H9 (cell line): ENCODE results near the gene LOXHD1. TPM values are rescaled to one million over a fixed set of nuclear protein-coding genes. Genes with fewer than 3 reads are reported as not detected.

Experiments
- DNase-seq: peaks from one replicate; pipeline ENCODE4 v3.0.0-alpha.2; 2017
- H2AFZ ChIP-seq: one replicate; pipeline ENCODE4 v1.6.1; 2013; ENCODE audit warnings: mild to moderate bottlenecking, low read length, control low read depth, moderate library complexity
- H2AK5ac ChIP-seq: 2 replicates; pipeline ENCODE4 v1.6.1; 2013; ENCODE audit warnings: low read length, control low read depth, mixed read lengths; ENCODE audit not compliant: insufficient read length
- H2BK120ac ChIP-seq: one replicate; pipeline ENCODE4 v1.6.1; 2013; ENCODE audit warnings: low read depth, mild to moderate bottlenecking, low read length, control low read depth, inconsistent platforms; ENCODE audit not compliant: poor library complexity, severe bottlenecking
- H2BK12ac ChIP-seq: 2 replicates; pipeline ENCODE4 v1.6.1; 2013; ENCODE audit warnings: low read length, control low read depth, mixed read lengths, low read depth; ENCODE audit not compliant: insufficient read length
- H2BK15ac ChIP-seq: 2 replicates; pipeline ENCODE4 v1.6.1; 2013; ENCODE audit warnings: low read depth, low read length, control low read depth
- H2BK20ac ChIP-seq: one replicate; pipeline ENCODE4 v1.6.1; 2013; ENCODE audit warnings: low read depth, mild to moderate bottlenecking, low read length, control low read depth, inconsistent platforms; ENCODE audit not compliant: poor library complexity, severe bottlenecking
- H2BK5ac ChIP-seq: 2 replicates; pipeline ENCODE4 v1.6.1; 2013; ENCODE audit warnings: low read length, control low read depth, mixed read lengths; ENCODE audit not compliant: insufficient read length
- H3K14ac ChIP-seq: 2 replicates; pipeline ENCODE4 v1.6.1; 2013; ENCODE audit warnings: low read length, control low read depth; ENCODE audit not compliant: insufficient read depth
- H3K18ac ChIP-seq: 2 replicates; pipeline ENCODE4 v1.6.1; 2013; ENCODE audit warnings: low read depth, mild to moderate bottlenecking, mixed read lengths, low read length, control low read depth; ENCODE audit not compliant: insufficient read length
- H3K23ac ChIP-seq: 2 replicates; pipeline ENCODE4 v1.6.1; 2013; ENCODE audit warnings: low read length, control low read depth, mixed read lengths, low read depth; ENCODE audit not compliant: insufficient read length
- H3K23me2 ChIP-seq: 2 replicates; pipeline ENCODE4 v1.6.1; 2013; ENCODE audit warnings: low read depth, mild to moderate bottlenecking, mixed read lengths, low read length, control low read depth; ENCODE audit not compliant: insufficient read length, poor library complexity, severe bottlenecking
- H3K27ac ChIP-seq: 2 replicates; pipeline ENCODE4 v1.5.1; 2013; ENCODE audit warnings: low read length, control low read depth, mixed read lengths, low read depth; ENCODE audit not compliant: insufficient read length
- H3K27me3 ChIP-seq: 2 replicates; pipeline ENCODE4 v1.6.1; 2013; ENCODE audit warnings: low read length, control low read depth, inconsistent platforms; ENCODE audit not compliant: insufficient read depth
- H3K4ac ChIP-seq: 2 replicates; pipeline ENCODE4 v1.6.1; 2013; ENCODE audit warnings: low read depth, mild to moderate bottlenecking, control low read depth, inconsistent platforms, low read length, moderate library complexity
- H3K4me1 ChIP-seq: 2 replicates; pipeline ENCODE4 v1.6.1; 2013; ENCODE audit warnings: low read length, control low read depth, inconsistent platforms; ENCODE audit not compliant: insufficient read depth
- H3K4me2 ChIP-seq: 2 replicates; pipeline ENCODE4 v1.6.1; 2013; ENCODE audit warnings: low read length, control low read depth, mixed read lengths; ENCODE audit not compliant: insufficient read length, insufficient read depth
- H3K56ac ChIP-seq: 2 replicates; pipeline ENCODE4 v1.6.1; 2013; ENCODE audit warnings: low read depth, mild to moderate bottlenecking, mixed read lengths, low read length, control low read depth; ENCODE audit not compliant: insufficient read length
- H3K79me1 ChIP-seq: 2 replicates; pipeline ENCODE4 v1.6.1; 2013; ENCODE audit warnings: low read depth, mild to moderate bottlenecking, moderate library complexity, low read length, control low read depth, inconsistent platforms; ENCODE audit not compliant: insufficient read depth, poor library complexity, severe bottlenecking
- H3K79me2 ChIP-seq: 2 replicates; pipeline ENCODE4 v1.6.1; 2013; ENCODE audit warnings: low read length, control low read depth, inconsistent platforms; ENCODE audit not compliant: insufficient read depth
- H3K9ac ChIP-seq: 2 replicates; pipeline ENCODE4 v1.6.1; 2013; ENCODE audit warnings: low read length, control low read depth, mixed read lengths; ENCODE audit not compliant: insufficient read length; ENCODE audit errors: extremely low read depth
- H3K9me3 ChIP-seq: one replicate; pipeline ENCODE4 v1.6.1; 2013; ENCODE audit warnings: low read depth, low read length, inconsistent platforms; ENCODE audit not compliant: control insufficient read depth
- H3T11ph ChIP-seq: one replicate; pipeline ENCODE4 v1.6.1; 2013; ENCODE audit warnings: mild to moderate bottlenecking, low read length, control low read depth, inconsistent platforms
- H4K20me1 ChIP-seq: one replicate; pipeline ENCODE4 v1.6.1; 2013; ENCODE audit not compliant: control insufficient read depth, insufficient read length, insufficient read depth
- H4K5ac ChIP-seq: 2 replicates; pipeline ENCODE4 v1.6.1; 2013; ENCODE audit warnings: low read depth, mild to moderate bottlenecking, mixed read lengths, low read length, control low read depth; ENCODE audit not compliant: insufficient read length
- H4K8ac ChIP-seq: replicated peaks from 2 replicates; pipeline ENCODE4 v1.6.1; 2013; ENCODE audit warnings: low read length, control low read depth, mixed read lengths, low read depth; ENCODE audit not compliant: insufficient read length
- H4K91ac ChIP-seq: 2 replicates; pipeline ENCODE4 v1.6.1; 2013; ENCODE audit warnings: low read depth, mild to moderate bottlenecking, moderate library complexity, mixed read lengths, low read length, control low read depth; ENCODE audit not compliant: insufficient read length
- H3K27ac Mint-ChIP-seq, 3 experiments: 2 replicates in 2 of 3; 3 replicates in 1 of 3; pipeline ENCODE4 v1.8.0; 2020 to 2021; ENCODE audit warnings: mixed read lengths in 3 of 3, mild to moderate bottlenecking in 1 of 3, moderate library complexity in 1 of 3
- H3K27me3 Mint-ChIP-seq: 2 replicates; pipeline ENCODE4 v1.8.0; 2021; ENCODE audit warnings: low read depth, mild to moderate bottlenecking, moderate library complexity, mixed read lengths
- H3K36me3 Mint-ChIP-seq, 3 experiments: 2 replicates in 2 of 3; 3 replicates in 1 of 3; pipeline ENCODE4 v1.8.0; 2020 to 2021; ENCODE audit warnings: low read depth in 3 of 3, mixed read lengths in 3 of 3; ENCODE audit not compliant: insufficient read depth in 1 of 3
- H3K4me1 Mint-ChIP-seq, 2 experiments: 2 replicates each; pipeline ENCODE4 v1.8.0; 2020; ENCODE audit warnings: mixed read lengths in 2 of 2
- H3K4me3 Mint-ChIP-seq, 2 experiments: 2 replicates in 1 of 2; 3 replicates in 1 of 2; pipeline ENCODE4 v1.8.0; 2020 to 2021; ENCODE audit warnings: mild to moderate bottlenecking in 2 of 2, mixed read lengths in 2 of 2, moderate library complexity in 1 of 2
- H3K9me3 Mint-ChIP-seq, 2 experiments: 2 replicates in 1 of 2; 3 replicates in 1 of 2; pipeline ENCODE4 v1.8.0; 2020; ENCODE audit warnings: mild to moderate bottlenecking in 2 of 2, mixed read lengths in 2 of 2, moderate library complexity in 1 of 2
- CTCF ChIP-seq: fragments of 200-600 bp; sonication (generic); conservative IDR thresholded peaks from 3 replicates; pipeline ENCODE4 v1.8.0; 2021; ENCODE audit warnings: antibody characterized with exemption, mild to moderate bottlenecking
- WGBS: extraction: QIAGEN DNeasy Blood & Tissue Kit; methylation state at CpG from one replicate; pipeline ENCODE4 v1.1.7; 2013; ENCODE audit warnings: missing lambda C conversion rate, low lambda C conversion rate, mixed read lengths; ENCODE audit not compliant: insufficient read length; ENCODE audit errors: extremely low coverage; 5-methylcytosine and 5-hydroxymethylcytosine counted together
- total RNA-seq: library from RNA; stranded (reverse); gene quantifications from 2 replicates; pipeline ENCODE4 v1.2.1, GENCODE V29; 2021

The LOXHD1 gene
- total RNA-seq, 1 experiment from 2014 or later: 0.07 TPM

DNA sequence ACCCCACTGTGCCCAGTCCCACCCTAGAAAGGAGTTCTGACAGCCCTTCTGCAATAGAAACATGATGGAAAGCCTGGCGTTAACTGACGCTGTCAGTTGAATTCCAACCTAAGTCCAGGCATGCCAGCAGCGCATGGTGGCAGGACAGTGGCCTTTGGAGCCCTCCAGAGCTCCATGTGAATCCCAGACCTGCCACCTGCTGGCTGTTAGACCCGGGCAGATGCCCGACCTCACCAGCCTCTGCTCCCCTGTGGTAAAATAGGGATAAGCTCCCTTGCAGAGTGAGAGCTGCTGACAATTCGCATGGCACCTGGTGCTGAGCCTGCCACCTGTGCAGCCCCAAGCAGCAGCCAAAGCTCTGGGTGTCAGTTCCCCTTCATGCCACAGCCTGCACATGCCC, 138.6 kb downstream of the LOXHD1 start:
- H4K8ac ChIP-seq: no peak overlapping the region
- Mint-ChIP-seq H3K27me3 (peaks cover 13% of the 10 kb centered on the region), H3K27ac (peak overlapping the region in 1 of 3 experiments; percentile 37; a peak in 1 of 7 replicates), H3K4me3 (no peak overlapping the region), H3K4me1 (no peaks in the 10 kb centered on the region), H3K36me3 (no peaks in the 10 kb centered on the region), H3K9me3 (no peaks in the 10 kb centered on the region; a peak in 1 of 5 replicates)
- H3K27ac ChIP-seq: no peak overlapping the region
- H2AK5ac ChIP-seq: no peak overlapping the region
- H2BK5ac ChIP-seq: no peak overlapping the region
- peak; percentile 65 for DNase-seq
- WGBS: no CpG with 5 or more reads among the region's 6 CpGs
- no peaks in the 10 kb centered on the region for H4K20me1 ChIP-seq
- no peak overlapping the region for H3K4ac ChIP-seq
- no peaks in the 10 kb centered on the region for H3K79me1 ChIP-seq
- H3K27me3 ChIP-seq: no peaks in the 10 kb centered on the region
- H3K18ac ChIP-seq: no peak overlapping the region
- peak; percentile 56; the same call in 2 of the 3 replicates for TF ChIP-seq CTCF
- no peak overlapping the region for H2BK12ac ChIP-seq
- H2BK120ac ChIP-seq: no peak overlapping the region
- H3K79me2 ChIP-seq: no peaks in the 10 kb centered on the region
- no peak overlapping the region for H3K56ac ChIP-seq
- no peak overlapping the region for H3T11ph ChIP-seq
- no peak overlapping the region for H2BK15ac ChIP-seq
- no peaks in the 10 kb centered on the region for H3K23me2 ChIP-seq
- no peak overlapping the region for H3K9ac ChIP-seq
- no peak overlapping the region for H4K91ac ChIP-seq
- H3K14ac ChIP-seq: no peak overlapping the region
- no peak overlapping the region for H3K4me2 ChIP-seq
- no peak overlapping the region for H2AFZ ChIP-seq
- no peaks in the 10 kb centered on the region for H3K9me3 ChIP-seq
- no peak overlapping the region for H4K5ac ChIP-seq
- no peak overlapping the region for H3K23ac ChIP-seq
- no peaks in the 10 kb centered on the region for H3K4me1 ChIP-seq
- no peak overlapping the region for H2BK20ac ChIP-seq
